ENCODE data around the gene MRFAP1. TPM values are rescaled to one million over a fixed set of nuclear protein-coding genes. Genes with fewer than 3 reads are reported as not detected.

MRFAP1 gene
- total RNA-seq, 1 donor from 2014 or later: 122 TPM

GRCh38 chr4:6673660-6674499 lies 33.4 kb downstream of the MRFAP1 start:
- intact Hi-C loops (cut with micrococcal nuclease): loop anchor here (1.0 to 2.0 kb wide), 9 partner anchors 15 to 394 kb away; partner anchors contain the start of genes BLOC1S4, GRPEL1, MRFAP1 and MRFAP1L1
- DNase-seq: peak; percentile 98
- Mint-ChIP-seq H3K4me3 (peak overlapping the region; percentile 95), H3K27ac (peak overlapping the region; percentile 100), H3K4me1 (peaks cover 46% of the 10 kb centered on the region), H3K27me3 (no peaks in the 10 kb centered on the region), H3K36me3 (ENCODE audit: low read depth) (peaks cover 45% of the 10 kb centered on the region), H3K9me3 (no peaks in the 10 kb centered on the region)

- Mint-ChIP-seq H3K27me3 (no peaks in the 10 kb centered on the region), H3K36me3 (ENCODE audit: low read depth) (peaks cover 51% of the 10 kb centered on the region), H3K4me1 (peaks cover 48% of the 10 kb centered on the region), H3K4me3 (peak overlapping the region; percentile 95), H3K9me3 (no peaks in the 10 kb centered on the region), H3K27ac (peak overlapping the region; percentile 100)
- intact Hi-C loops (cut with micrococcal nuclease): loop anchor here (1.0 to 2.0 kb wide), 9 partner anchors 15 to 394 kb away; partner anchors contain the start of genes BLOC1S4, GRPEL1, MRFAP1 and MRFAP1L1
- peak; percentile 90 for DNase-seq
Measured at GRCh38 chr4:6674500-6675149, 34.1 kb downstream of the MRFAP1 start.

- intact Hi-C loops (cut with micrococcal nuclease): no loop called here
- DNase-seq: no peak
- Mint-ChIP-seq H3K36me3 (ENCODE audit: low read depth) (peaks cover 66% of the 10 kb centered on the region), H3K27me3 (no peaks in the 10 kb centered on the region), H3K27ac (peak overlapping the region; percentile 45), H3K4me3 (peak overlapping the region; percentile 95), H3K4me1 (peaks cover 53% of the 10 kb centered on the region), H3K9me3 (no peaks in the 10 kb centered on the region)
Measured at GRCh38 chr4:6676722-6677558, 36.5 kb downstream of the MRFAP1 start.

- no peaks in the 10 kb centered on the region for H3K9me3 Mint-ChIP-seq
- peaks cover 42% of the 10 kb centered on the region for H3K4me1 Mint-ChIP-seq
- H3K27me3 Mint-ChIP-seq: no peaks in the 10 kb centered on the region
- H3K4me3 Mint-ChIP-seq: no peak overlapping the region
- intact Hi-C loops (cut with micrococcal nuclease): no loop called here
- no peak for DNase-seq
- no peak overlapping the region for H3K27ac Mint-ChIP-seq
- H3K36me3 Mint-ChIP-seq (ENCODE audit: low read depth): peaks cover 54% of the 10 kb centered on the region
Measured at GRCh38 chr4:6680372-6681034, 40.0 kb downstream of the MRFAP1 start.

- H3K9me3 Mint-ChIP-seq: no peaks in the 10 kb centered on the region
- H3K36me3 Mint-ChIP-seq (ENCODE audit: low read depth): peaks cover 50% of the 10 kb centered on the region
- no peak overlapping the region for H3K4me3 Mint-ChIP-seq
- H3K4me1 Mint-ChIP-seq: peaks cover 38% of the 10 kb centered on the region
- no peak overlapping the region for H3K27ac Mint-ChIP-seq
- intact Hi-C loops (cut with micrococcal nuclease): no loop called here
- H3K27me3 Mint-ChIP-seq: no peaks in the 10 kb centered on the region
- DNase-seq: no peak
Measured at GRCh38 chr4:6681191-6681590, 40.7 kb downstream of the MRFAP1 start.

- no peak overlapping the region for H3K4me3 Mint-ChIP-seq
- H3K36me3 Mint-ChIP-seq (ENCODE audit: low read depth): peaks cover 37% of the 10 kb centered on the region
- no peaks in the 10 kb centered on the region for H3K27me3 Mint-ChIP-seq
- H3K27ac Mint-ChIP-seq: no peak overlapping the region
- intact Hi-C loops (cut with micrococcal nuclease): no loop called here
- H3K4me1 Mint-ChIP-seq: peaks cover 33% of the 10 kb centered on the region
- no peak for DNase-seq
- no peaks in the 10 kb centered on the region for H3K9me3 Mint-ChIP-seq
Measured at GRCh38 chr4:6682862-6683590, 42.5 kb downstream of the MRFAP1 start.

- Mint-ChIP-seq H3K27me3 (no peaks in the 10 kb centered on the region), H3K4me3 (no peak overlapping the region), H3K4me1 (peaks cover 39% of the 10 kb centered on the region), H3K27ac (no peak overlapping the region), H3K9me3 (no peaks in the 10 kb centered on the region), H3K36me3 (ENCODE audit: low read depth) (peaks cover 26% of the 10 kb centered on the region)
- intact Hi-C loops (cut with micrococcal nuclease): no loop called here
- no peak for DNase-seq
Measured at GRCh38 chr4:6684656-6685055, 44.2 kb downstream of the MRFAP1 start.

GRCh38 chr4:6686104-6686787 lies 45.8 kb downstream of the MRFAP1 start:
- peaks cover 49% of the 10 kb centered on the region for H3K4me1 Mint-ChIP-seq
- DNase-seq: no peak
- no peaks in the 10 kb centered on the region for H3K27me3 Mint-ChIP-seq
- H3K9me3 Mint-ChIP-seq: no peaks in the 10 kb centered on the region
- H3K4me3 Mint-ChIP-seq: no peak overlapping the region
- intact Hi-C loops (cut with micrococcal nuclease): no loop called here
- peaks cover 13% of the 10 kb centered on the region for H3K36me3 Mint-ChIP-seq (ENCODE audit: low read depth)
- no peak overlapping the region for H3K27ac Mint-ChIP-seq

GRCh38 chr4:6687947-6688878 lies 47.7 kb downstream of the MRFAP1 start:
- peak; percentile 62 for DNase-seq
- Mint-ChIP-seq H3K4me1 (peaks cover 60% of the 10 kb centered on the region), H3K27ac (peak overlapping the region; percentile 92), H3K36me3 (ENCODE audit: low read depth) (peaks cover 10% of the 10 kb centered on the region), H3K4me3 (peak overlapping the region; percentile 87), H3K27me3 (no peaks in the 10 kb centered on the region), H3K9me3 (no peaks in the 10 kb centered on the region)
- intact Hi-C loops (cut with micrococcal nuclease): loop anchor here (2.0 kb wide), 1 partner anchor 21 kb away; the partner anchor contains the start of gene MRFAP1L1

GRCh38 chr4:6688879-6689505 lies 48.5 kb downstream of the MRFAP1 start:
- intact Hi-C loops (cut with micrococcal nuclease): loop anchor here (1.0 to 2.0 kb wide), 2 partner anchors 15 to 20 kb away; partner anchors contain the start of gene MRFAP1L1
- Mint-ChIP-seq H3K4me3 (peak overlapping the region; percentile 87), H3K27ac (peak overlapping the region; percentile 92), H3K27me3 (no peaks in the 10 kb centered on the region), H3K36me3 (ENCODE audit: low read depth) (peaks cover 10% of the 10 kb centered on the region), H3K4me1 (peaks cover 65% of the 10 kb centered on the region), H3K9me3 (no peaks in the 10 kb centered on the region)
- peak; percentile 92 for DNase-seq

- no peaks in the 10 kb centered on the region for H3K9me3 Mint-ChIP-seq
Measured at GRCh38 chr4:6689506-6689960, 49.0 kb downstream of the MRFAP1 start.

More at GRCh38 chr4:6689506-6689960, 49.0 kb downstream of the MRFAP1 start:
- Mint-ChIP-seq H3K4me1 (peaks cover 69% of the 10 kb centered on the region), H3K27ac (peak overlapping the region; percentile 92), H3K27me3 (no peaks in the 10 kb centered on the region), H3K4me3 (peak overlapping the region; percentile 87), H3K36me3 (ENCODE audit: low read depth) (peaks cover 10% of the 10 kb centered on the region)
- intact Hi-C loops (cut with micrococcal nuclease): loop anchor here (1.0 to 2.0 kb wide), 2 partner anchors 15 to 19 kb away; partner anchors contain the start of gene MRFAP1L1
- no peak for DNase-seq

Data from activated CD4-positive, alpha-beta T cell treated with anti-CD3 and anti-CD28 coated beads, Interleukin-2, amount 10 ng/mL, durations not matched to agents 24 days and 14 days (primary cell).